A204.1 (cell line): ENCODE data around the gene BIN2.
"Not testable (repeated sequence)": the region's sequence is repeated elsewhere in the genome, so short reads cannot be mapped to it uniquely, and the experiment has no call there.

Experiments used
- FAIRE-seq: peaks from 2 replicates; lab custom pipeline; 2012; peaks lifted over from hg19 to GRCh38; lab: Jason Lieb, UNC

The BIN2 gene

DNA sequence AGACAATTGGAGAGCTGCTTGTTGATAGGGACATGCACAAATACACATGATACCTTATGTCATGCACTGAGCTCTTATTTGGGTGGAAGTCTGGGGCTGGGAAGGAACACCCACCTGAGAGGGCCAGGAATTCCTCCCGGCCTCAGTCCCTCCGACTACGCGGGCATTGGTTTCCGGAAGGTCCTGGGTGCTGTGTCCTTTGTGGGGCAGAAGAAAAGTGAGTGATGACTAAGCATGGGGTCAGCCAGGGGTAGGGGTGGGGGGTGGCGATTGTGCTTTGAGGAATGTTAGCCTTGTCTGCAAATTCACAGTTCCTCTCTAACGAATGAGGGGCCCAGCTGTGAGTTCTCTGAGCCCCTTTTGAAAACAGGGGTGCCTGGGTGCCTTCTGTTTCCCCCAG lies 21.7 kb upstream of the BIN2 start:
- FAIRE-seq: no peak

- FAIRE-seq: no peak
Measured at GRCh38 chr12:51343201-51343600, 19.2 kb upstream of the BIN2 start.

- no peak for FAIRE-seq
Measured at GRCh38 chr12:51342416-51342815, 18.4 kb upstream of the BIN2 start.

DNA sequence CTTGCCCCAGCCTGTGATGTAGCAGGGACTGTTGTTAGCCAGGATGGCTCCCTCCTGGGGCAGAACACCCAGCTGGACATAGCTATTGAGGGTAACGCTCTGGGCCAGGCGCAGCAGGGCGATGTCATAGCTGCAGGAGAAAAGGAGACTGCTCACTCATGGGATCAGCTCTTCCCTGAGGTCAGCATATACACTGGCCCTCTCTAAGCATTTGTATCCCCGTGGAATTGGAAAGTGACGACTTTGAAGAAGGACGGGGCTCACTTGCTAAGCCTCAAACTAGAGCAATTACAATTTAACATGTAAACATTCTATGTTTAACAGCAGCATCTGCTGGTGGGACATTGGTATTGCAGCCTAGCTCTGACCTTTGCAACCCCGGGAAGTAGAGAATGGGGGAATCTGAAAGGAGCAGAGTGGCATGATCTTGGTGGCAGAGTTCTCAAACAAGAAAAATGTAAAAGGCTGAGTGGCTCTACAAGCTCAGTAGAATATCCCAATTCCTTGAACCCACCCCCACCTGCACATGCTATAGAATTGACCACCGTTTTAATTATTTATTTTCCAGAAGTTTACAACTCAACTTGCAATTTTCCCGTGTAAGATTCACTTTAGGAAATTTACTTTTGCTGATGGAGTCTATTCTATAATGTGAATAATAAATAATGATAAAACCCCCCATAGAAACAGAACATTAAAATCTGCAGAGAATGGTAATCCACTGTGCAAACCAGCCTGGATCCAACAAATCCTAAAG lies 17.5 kb upstream of the BIN2 start:
- FAIRE-seq: peak; percentile 83

GRCh38 chr12:51339750-51340149 lies 15.8 kb upstream of the BIN2 start:
- FAIRE-seq: no peak

DNA sequence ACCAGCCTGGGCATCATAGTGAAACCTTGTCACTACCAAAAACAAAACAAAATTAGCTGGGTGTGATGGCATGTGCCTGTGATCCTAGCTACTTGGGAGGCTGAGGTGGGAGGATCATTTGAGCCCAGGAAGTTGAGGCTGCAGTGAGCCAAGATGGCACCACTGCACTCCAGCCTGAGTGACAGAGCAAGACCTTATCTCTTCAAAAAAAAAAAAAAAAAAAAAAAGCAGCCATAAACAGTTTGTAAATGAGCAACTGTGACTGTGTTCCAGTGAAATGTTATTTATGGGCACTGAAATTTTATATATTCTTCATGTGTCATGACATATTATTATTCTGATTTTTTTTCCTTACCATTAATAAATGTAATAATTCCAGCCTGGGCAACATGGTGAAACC lies 13.4 kb upstream of the BIN2 start:
- not testable (repeated sequence) for FAIRE-seq

DNA sequence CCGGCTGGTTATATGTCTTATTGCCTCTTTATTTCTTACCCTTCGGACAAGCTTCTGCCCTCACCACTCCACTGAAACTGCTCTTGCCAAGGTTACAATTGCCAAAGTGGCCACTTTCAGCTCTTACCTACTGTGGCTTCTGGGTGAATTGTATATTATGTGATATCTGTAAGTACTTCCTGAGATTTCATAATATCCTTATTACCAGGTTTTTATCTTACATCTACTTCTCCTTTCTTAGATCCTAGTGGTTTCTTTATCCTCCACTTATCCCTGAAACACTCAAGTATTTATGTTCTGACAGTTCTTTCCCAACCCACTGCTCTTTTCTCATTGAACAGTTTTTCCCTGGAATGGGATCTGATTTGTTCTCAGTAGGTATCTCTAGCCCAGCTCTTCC lies 12.0 kb upstream of the BIN2 start:
- no peak for FAIRE-seq

DNA sequence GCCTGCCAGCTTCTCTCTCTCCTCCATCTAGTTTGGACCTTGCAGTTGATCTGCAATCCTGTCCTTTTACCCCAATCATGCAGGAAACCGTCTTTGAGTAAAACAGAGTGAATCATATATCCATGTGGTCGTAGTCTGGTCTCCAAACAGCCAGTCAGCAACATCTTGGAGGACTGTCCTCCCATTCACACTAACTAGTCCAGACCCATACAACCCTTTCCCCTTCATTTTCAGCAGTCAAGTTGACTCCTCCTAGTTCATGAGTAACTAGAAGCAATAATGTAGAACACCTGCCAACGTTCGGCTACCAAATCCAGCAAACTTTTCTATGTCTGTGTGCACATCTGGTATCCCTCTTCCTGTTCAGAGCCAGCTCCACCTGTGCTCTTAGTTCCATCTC lies 10.8 kb upstream of the BIN2 start:
- FAIRE-seq: no peak

GRCh38 chr12:51333536-51333935 lies 9.6 kb upstream of the BIN2 start:
- no peak for FAIRE-seq

- no peak for FAIRE-seq
Measured at GRCh38 chr12:51330186-51330585, 6.2 kb upstream of the BIN2 start.

DNA sequence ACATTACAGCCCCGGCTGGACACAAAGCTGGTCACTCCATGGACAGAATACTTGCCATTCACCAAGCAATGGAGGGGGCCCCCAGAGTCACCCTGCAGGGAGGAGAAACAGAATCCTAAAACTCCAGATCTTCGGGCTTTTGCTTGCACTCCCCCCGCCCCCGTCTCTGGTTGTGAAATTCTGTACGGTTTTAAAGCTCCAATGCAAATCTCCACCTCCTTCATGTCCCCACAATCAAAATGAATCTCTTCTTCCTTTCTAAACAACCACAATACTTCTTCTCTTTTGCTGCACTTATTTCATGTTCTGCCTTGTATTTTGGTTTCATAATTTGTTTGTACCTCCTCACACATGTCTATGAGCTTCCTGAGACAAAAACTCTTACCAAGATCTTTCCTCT lies 5.8 kb upstream of the BIN2 start:
- FAIRE-seq: no peak

GRCh38 chr12:51328587-51328986 lies 4.6 kb upstream of the BIN2 start:
- FAIRE-seq: no peak

DNA sequence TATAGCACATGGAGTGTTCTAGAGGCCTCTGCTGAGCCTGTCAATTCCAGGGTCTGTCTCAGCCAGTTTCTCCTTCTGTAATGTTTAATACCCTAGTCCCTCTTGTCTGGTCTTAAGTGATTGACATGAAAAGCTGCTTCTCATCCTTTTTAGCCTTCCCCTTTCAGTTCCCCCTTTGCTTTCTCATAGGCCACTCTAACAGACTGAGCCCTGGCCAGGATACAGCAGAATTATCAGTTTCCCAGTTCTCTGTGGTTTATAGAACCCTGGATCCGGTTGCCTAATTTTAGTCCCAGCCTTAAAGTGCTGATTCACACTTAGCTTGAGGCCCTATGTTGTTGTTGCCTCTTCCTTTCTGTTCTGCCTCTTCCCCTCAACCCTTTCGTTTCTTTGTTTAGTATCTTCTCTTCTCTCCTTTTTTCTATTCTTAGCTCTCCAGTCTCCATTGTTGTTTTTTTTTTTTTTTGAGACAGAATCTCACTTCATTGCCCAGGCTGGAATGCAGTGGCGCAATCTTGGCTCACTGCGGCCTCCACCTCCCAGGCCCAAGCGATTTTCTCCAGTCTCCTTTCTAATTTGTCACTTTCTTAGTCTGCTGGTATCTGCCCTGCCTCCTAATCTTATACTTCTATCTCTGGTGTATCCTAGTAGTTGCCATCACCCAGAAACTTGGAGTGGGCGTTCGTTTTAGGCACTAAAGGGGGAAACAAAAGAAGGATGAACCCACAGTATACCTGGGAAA lies 2.9 kb upstream of the BIN2 start:
- no peak for FAIRE-seq

DNA sequence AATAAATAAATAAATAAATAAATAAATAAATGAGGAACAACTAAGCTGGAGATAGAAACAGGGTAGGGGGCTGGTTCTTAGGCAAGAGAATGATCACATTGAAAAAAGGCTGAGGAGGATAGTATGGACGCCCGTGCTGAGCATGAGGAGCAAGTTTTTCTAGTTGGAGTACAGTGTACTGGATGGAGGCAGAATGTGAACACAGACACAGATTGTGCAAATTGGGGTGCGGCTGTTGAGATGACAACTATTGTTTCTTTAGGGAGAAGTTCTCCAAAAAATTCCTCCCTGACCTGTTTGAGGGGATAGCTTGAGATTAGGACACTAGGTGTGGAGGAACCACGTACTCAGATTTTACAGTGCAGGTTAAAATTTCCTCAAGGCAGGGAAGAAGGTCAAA lies 979 bp upstream of the BIN2 start:
- FAIRE-seq: no peak

DNA sequence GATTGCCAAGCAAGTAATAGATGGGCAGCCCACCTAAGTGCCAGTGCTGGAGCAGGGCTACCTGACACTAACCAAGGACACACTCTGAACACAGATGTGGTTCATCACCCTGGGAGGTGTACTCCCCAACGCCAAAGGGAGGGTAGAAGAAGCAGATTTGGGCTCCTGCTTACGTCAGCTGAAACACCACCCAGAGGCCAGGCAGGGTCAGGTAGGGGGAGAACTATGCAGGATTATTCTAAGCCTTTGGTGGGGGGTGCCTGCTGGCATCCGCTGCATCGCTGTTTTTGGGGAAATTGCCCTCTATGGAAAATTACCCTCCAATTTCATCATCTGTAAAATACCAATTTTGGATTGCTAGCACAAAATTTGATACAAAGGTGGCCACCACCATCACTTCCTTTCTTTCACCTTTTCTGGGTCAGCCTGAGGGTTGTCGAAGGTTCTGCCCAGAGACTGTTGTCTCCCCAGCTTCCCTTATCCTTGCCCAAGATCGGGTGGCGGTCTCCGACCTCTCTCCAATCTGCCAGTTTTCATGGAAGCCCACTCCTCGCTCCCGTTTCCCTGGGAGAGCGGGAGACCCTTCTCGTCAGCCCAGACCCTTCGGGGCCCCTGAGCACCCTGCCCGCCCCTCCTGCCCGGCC lies 535 bp downstream of the BIN2 start:
- no peak for FAIRE-seq

GRCh38 chr12:51322452-51322851 lies 1.5 kb downstream of the BIN2 start:
- no peak for FAIRE-seq

DNA sequence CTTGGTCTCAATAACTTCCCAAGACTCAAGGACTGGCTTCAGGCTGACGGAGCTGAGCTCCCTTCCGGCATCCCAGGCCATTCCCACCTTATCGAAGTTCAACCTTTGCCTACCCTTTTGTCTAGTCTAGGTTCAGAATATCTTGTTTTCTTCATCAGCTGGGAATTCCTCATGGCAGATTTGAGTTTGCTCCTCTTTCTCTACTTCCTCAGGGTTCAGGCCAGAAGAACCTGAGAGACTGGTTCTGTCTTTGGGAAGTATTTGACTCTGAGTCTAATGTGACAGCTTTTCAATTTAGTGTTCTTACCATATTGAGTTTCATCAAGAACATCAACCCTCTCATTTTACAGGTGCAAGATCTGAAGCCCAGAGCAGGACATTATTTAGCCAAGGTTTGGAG lies 2.1 kb downstream of the BIN2 start:
- FAIRE-seq: no peak

- FAIRE-seq: no peak
Measured at GRCh38 chr12:51320695-51321320, 3.2 kb downstream of the BIN2 start.

DNA sequence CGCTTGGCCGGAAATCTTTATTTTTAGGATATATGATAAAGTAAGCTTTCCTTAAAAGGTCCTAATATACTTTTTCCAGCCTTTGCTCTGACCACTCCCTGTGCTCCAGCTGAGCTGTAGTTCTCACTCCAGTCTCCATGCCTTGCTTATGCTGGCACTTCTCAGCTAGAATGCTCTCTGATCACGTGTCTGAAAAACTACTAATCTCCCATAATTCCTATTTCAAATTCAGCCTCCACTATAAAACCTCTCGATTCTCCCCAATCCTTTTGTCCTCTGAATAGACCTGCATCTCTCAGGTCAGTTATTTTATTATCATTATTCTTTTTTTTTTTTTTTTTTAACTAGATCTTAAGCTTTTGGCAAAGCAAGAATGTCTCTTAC lies 3.7 kb downstream of the BIN2 start:
- FAIRE-seq: no peak

DNA sequence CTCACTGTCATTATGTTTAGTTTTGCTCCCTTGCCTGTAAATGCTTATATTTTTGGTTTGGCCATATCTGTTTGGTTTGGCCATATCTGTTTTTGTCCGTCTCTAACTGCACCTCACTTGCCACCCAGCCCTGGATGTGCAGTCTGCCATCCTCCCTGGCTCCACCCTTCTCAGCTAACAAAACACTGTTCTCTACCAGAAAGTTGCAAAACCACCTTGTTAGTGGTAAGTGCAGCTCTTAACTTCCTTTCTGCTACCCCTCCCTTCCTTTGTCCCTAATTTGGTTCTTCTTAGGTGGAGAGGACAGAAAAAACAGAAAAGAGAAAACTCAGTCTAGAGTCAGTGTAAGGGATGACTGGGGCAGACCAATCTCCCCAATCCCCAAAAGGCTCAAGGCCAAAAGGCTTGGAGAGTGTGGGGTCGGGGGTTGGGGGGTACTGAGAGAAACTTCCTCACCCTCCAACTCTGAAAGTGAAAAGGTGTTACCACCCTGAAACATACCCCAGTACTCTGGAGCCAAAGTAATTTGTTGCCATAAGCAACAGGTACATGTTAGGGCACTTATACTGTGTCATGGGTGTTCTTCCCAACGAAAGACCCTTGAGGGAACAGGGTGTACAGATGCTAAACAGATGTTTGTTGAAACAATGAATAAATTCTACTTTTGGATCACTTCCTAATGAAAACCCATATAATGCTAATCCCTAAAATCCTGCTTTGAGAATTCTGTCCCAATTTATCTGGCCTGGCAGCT lies 5.0 kb downstream of the BIN2 start:
- no peak for FAIRE-seq

GRCh38 chr12:51318057-51318806 lies 5.7 kb downstream of the BIN2 start:
- FAIRE-seq: not testable (repeated sequence)

DNA sequence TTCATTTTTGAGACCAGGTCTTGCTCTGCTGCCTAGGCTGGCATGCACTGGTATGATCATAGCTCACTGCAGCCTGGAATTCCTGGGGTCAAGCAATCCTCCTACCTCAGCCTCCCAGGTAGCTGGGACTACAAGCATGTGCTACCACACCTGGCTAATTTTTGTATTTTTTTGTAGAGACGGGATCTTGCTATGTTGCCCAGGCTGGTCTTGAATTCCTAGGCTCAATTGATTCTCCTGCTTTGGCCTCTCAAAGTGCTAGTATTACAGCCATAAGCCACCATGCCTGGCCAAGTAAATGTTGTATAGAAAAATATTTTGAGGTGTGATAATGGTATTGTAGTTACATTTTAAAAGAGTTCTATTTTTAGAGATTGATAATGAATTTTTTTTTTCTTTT lies 12.6 kb downstream of the BIN2 start:
- no peak for FAIRE-seq
